Lower lobe of right lung (tissue), 2 donors: ENCODE measurements around the gene GTPBP3. TPM values are rescaled to one million over a fixed set of nuclear protein-coding genes. Genes with fewer than 3 reads are reported as not detected.
A peak's percentile ranks its signal among the peaks of the same experiment; 100 is the strongest.

ENCODE experiments used
- ATAC-seq, 2 donors: fragments of 200-7000 bp; cut with Tn5 transposase; one replicate each; pipeline ENCODE4 v1.9.1; 2020 to 2022; ENCODE audit warnings: mild to moderate bottlenecking in 2 of 2, moderate library complexity in 2 of 2
- DNase-seq: peaks from one replicate; pipeline ENCODE4 v3.0.0-alpha.2; 2020
- H3K27ac ChIP-seq: fragments of 200-600 bp; one replicate; pipeline ENCODE4 v1.8.0; 2022
- H3K27me3 ChIP-seq: fragments of 200-600 bp; one replicate; pipeline ENCODE4 v1.8.0; 2022; ENCODE audit warnings: low read depth
- H3K36me3 ChIP-seq: fragments of 200-600 bp; one replicate; pipeline ENCODE4 v1.8.0; 2022; ENCODE audit warnings: mild to moderate bottlenecking
- H3K4me1 ChIP-seq: fragments of 200-600 bp; one replicate; pipeline ENCODE4 v1.8.0; 2022
- H3K4me3 ChIP-seq: fragments of 200-600 bp; one replicate; pipeline ENCODE4 v1.8.0; 2022; ENCODE audit warnings: mild to moderate bottlenecking
- H3K9me3 ChIP-seq: fragments of 200-600 bp; one replicate; pipeline ENCODE4 v1.8.0; 2022
- intact Hi-C: fragments of 100-400 bp; cut with DNase I; formaldehyde crosslinking; loops from one replicate; pipeline ENCODE4 v1.11.0; 2022
- total RNA-seq: library from RNA; stranded (reverse); fragmentation: NEBNext Ultra II Directional; extraction: Animal tissue kit (Norgen Biotek cat#: 25700); gene quantifications from one replicate; pipeline ENCODE4 v1.2.1, GENCODE V29; 2021
- TF ChIP-seq, protein P1 (sequence below): fragments of 200-600 bp; IDR thresholded peaks from one replicate; pipeline ENCODE4 v1.8.0; 2022; ENCODE audit warnings: antibody characterized with exemption, mild to moderate bottlenecking
- donor health status: DM: no; HTN: yes; CAD: no; lungs with severe emphysema.

GTPBP3 gene
- total RNA-seq, 1 donor from 2014 or later: 21.0 TPM

DNA sequence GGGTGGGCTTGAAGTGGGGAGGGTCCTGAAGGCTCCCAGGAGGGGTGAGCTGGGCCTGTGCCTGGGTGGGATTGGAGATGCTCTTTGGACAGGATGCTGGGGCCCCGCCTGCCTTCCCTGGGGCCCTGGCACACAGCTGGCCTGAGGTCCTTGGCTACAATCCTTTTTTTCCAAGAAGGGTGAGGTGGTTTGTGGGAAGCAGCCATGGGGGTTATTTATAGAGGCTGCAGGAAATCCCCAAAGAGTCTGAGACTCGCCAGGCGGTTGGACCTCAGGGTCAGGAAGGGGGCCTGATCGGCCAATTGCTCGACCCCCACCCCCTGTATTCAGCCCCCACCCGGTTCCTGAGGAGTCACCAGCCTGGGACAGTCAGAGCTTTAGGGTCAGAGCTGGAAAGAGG, 10.0 kb downstream of the GTPBP3 start:
- intact Hi-C loops: loop anchor here (5.0 kb wide), 1 partner anchor 40 kb away; no protein-coding TSS in a partner anchor
- TF ChIP-seq, protein P1, sequence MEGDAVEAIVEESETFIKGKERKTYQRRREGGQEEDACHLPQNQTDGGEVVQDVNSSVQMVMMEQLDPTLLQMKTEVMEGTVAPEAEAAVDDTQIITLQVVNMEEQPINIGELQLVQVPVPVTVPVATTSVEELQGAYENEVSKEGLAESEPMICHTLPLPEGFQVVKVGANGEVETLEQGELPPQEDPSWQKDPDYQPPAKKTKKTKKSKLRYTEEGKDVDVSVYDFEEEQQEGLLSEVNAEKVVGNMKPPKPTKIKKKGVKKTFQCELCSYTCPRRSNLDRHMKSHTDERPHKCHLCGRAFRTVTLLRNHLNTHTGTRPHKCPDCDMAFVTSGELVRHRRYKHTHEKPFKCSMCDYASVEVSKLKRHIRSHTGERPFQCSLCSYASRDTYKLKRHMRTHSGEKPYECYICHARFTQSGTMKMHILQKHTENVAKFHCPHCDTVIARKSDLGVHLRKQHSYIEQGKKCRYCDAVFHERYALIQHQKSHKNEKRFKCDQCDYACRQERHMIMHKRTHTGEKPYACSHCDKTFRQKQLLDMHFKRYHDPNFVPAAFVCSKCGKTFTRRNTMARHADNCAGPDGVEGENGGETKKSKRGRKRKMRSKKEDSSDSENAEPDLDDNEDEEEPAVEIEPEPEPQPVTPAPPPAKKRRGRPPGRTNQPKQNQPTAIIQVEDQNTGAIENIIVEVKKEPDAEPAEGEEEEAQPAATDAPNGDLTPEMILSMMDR: no peak
- Histone ChIP-seq H3K27me3 (no peaks in the 10 kb centered on the region), H3K36me3 (no peaks in the 10 kb centered on the region), H3K27ac (peak overlapping the region; percentile 13), H3K9me3 (no peaks in the 10 kb centered on the region), H3K4me1 (peaks cover 42% of the 10 kb centered on the region), H3K4me3 (no peak overlapping the region)
- DNase-seq (no peak), ATAC-seq (peak; percentile 13 to 28)

DNA sequence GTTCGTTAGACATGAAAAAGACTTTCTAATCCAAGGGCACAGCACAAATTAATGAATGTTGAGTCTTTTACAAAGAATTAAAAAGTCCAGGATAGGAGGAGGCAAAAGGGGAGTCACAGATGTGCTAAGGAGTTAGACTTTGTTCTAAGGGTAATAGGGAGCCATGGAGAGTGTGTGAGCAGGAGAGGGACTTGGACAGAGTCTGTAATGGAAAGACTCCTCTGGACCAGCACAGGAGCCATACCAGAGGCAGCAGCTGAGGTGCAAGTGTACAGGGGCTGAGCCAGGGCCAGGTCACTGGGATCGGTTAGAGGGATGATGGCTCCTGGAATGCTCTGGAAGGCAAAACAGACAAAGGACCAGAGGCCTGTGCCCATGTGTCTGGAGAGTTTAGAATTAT, 10.5 kb downstream of the GTPBP3 start:
- intact Hi-C loops: loop anchor here (5.0 kb wide), 1 partner anchor 39 kb away; no protein-coding TSS in a partner anchor
- no peaks in the 10 kb centered on the region for H3K36me3 ChIP-seq
- peak overlapping the region; percentile 13 for H3K27ac ChIP-seq
- H3K27me3 ChIP-seq: no peaks in the 10 kb centered on the region
- H3K4me1 ChIP-seq: peaks cover 42% of the 10 kb centered on the region
- ATAC-seq (no peak), DNase-seq (no peak)
- TF ChIP-seq, protein P1: no peak
- no peaks in the 10 kb centered on the region for H3K9me3 ChIP-seq
- no peak overlapping the region for H3K4me3 ChIP-seq

DNA sequence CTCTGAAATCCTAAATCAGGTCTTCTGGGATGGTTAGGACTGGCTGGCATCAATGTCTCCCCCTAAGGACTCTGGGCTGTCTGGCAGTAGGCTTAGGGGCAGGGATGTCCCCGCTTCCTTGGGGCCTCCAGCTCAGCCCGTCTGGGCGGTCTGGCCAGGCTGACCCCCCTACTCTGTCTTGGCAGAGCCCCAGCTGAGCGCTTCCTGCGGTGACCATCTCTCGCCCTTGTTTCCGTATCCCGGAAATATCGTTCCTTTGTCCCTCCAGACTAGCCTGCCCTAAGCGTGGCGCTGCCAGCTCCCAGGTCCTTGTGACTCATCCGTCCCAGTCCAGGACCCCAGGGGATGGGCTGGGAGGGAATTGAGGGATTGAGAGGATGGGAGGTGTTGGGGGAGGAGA, 11.3 kb downstream of the GTPBP3 start:
- Histone ChIP-seq H3K9me3 (no peaks in the 10 kb centered on the region), H3K4me1 (peaks cover 42% of the 10 kb centered on the region), H3K27me3 (no peaks in the 10 kb centered on the region), H3K27ac (peak overlapping the region; percentile 18), H3K36me3 (no peaks in the 10 kb centered on the region), H3K4me3 (no peak overlapping the region)
- intact Hi-C loops: loop anchor here (5.0 kb wide), 1 partner anchor 39 kb away; no protein-coding TSS in a partner anchor
- TF ChIP-seq, protein P1: no peak
- ATAC-seq (peak; percentile 40 to 41), DNase-seq (no peak)

DNA sequence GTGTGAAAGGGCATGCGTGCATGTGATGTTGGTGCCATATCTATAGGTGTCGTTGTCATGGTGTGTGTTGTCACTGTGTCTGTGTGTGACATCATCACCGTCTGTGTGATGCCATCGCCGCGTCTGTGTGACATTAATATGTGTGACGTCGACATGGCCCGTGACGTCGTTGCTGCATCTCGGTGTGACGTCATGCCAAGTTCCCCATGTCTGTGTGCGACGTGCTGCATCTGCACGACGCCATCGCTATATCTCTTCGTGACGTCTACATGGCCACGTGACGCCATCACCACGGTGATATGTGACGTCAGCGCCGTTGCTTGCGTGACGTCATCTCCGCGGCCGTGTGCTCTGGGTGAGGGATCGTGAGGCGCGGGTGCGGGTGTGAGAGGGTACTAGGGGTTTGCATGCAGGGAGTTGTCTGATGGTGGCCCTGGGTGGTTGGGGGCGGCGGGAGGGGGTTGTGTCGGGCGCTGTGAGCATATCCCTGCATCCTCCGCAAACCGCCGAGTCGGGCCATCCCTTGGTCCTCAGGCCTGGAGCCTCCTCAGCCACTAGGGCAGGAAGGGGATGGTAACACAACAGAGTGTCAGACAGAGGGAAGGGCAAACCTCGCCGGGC, 14.6 kb downstream of the GTPBP3 start:
- Histone ChIP-seq H3K4me3 (no peak overlapping the region), H3K27ac (no peak overlapping the region), H3K27me3 (no peaks in the 10 kb centered on the region), H3K36me3 (no peaks in the 10 kb centered on the region), H3K4me1 (peaks cover 31% of the 10 kb centered on the region), H3K9me3 (no peaks in the 10 kb centered on the region)
- intact Hi-C loops: no loop called here
- DNase-seq (no peak), ATAC-seq (no peak)
- TF ChIP-seq, protein P1: no peak

DNA sequence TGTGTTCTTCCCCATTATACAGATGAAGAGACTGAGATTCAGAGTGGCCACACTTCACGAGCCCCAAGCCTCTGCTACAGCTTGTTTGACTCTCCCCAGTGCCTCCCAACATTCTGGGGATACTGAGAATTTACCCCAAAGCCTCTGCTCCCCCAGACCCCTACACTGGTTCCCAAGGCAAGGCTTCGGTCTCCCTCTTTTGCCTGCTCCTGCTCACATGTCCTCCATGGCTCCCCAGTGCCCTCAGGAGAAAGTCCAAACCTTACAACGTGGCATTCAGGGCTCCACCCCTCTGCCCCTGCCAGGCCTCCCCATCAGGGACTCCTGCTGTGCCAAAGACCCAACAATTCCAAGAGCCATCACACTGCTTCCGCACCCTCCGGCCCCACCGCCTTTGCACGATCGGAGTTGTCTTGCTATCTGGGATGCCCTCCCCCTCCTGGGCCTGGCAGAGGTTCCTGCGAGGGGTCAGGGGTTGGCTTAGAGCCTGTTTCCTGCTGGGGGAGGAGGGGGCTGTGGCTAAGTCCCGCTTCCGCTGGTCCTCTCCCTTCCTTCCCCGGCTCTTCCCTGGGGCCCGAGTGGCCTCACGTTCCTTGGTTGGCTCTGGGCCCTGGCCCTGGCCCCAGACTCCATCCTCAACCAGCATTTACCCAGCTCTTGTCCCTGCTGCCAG, 15.4 kb downstream of the GTPBP3 start:
- TF ChIP-seq, protein P1: no peak
- Histone ChIP-seq H3K9me3 (no peaks in the 10 kb centered on the region), H3K36me3 (no peaks in the 10 kb centered on the region), H3K27me3 (no peaks in the 10 kb centered on the region), H3K4me3 (no peak overlapping the region), H3K27ac (peak overlapping the region; percentile 41), H3K4me1 (peaks cover 25% of the 10 kb centered on the region)
- ATAC-seq (peak; percentile 10 to 11), DNase-seq (no peak)
- intact Hi-C loops: no loop called here
